NCI-H446 (cell line): ENCODE measurements around the gene PKDCC.

Experiments used
- DNase-seq, 2 experiments: peaks; one replicate each; lab custom pipeline; 2025; lab: John Stamatoyannopoulos, UW

Gene PKDCC

GRCh38 chr2:42050010-42050702, 2.3 kb downstream of the PKDCC start:
- no peak for DNase-seq

- no peak for DNase-seq
These were observed 3.1 kb downstream of the PKDCC start for GRCh38 chr2:42050703-42051542.

- DNase-seq: no peak
These were observed 3.9 kb downstream of the PKDCC start for GRCh38 chr2:42051543-42052235.

- no peak for DNase-seq
These were observed 5.1 kb downstream of the PKDCC start for GRCh38 chr2:42052702-42053481.

GRCh38 chr2:42053482-42053790, 5.6 kb downstream of the PKDCC start:
- no peak for DNase-seq

GRCh38 chr2:42053791-42054701, 6.2 kb downstream of the PKDCC start:
- DNase-seq: no peak

- DNase-seq: no peak
These were observed 7.1 kb downstream of the PKDCC start for GRCh38 chr2:42054714-42055430.

- DNase-seq: no peak
These were observed 8.0 kb downstream of the PKDCC start for GRCh38 chr2:42055573-42056514.

- no peak for DNase-seq
These were observed 9.5 kb downstream of the PKDCC start for GRCh38 chr2:42057159-42057901.

- no peak for DNase-seq
These were observed 10.2 kb downstream of the PKDCC start for GRCh38 chr2:42057902-42058450.

- DNase-seq: no peak
These were observed 11.6 kb downstream of the PKDCC start for GRCh38 chr2:42059261-42059898.

- no peak for DNase-seq
These were observed 12.2 kb downstream of the PKDCC start for GRCh38 chr2:42060028-42060427.

- DNase-seq: no peak
These were observed 13.1 kb downstream of the PKDCC start for GRCh38 chr2:42060718-42061619.

- no peak for DNase-seq
These were observed 14.0 kb downstream of the PKDCC start for GRCh38 chr2:42061839-42062238.

- DNase-seq: no peak
These were observed 15.8 kb downstream of the PKDCC start for GRCh38 chr2:42063431-42064171.

GRCh38 chr2:42064417-42064942, 16.7 kb downstream of the PKDCC start:
- DNase-seq: no peak
